ENCODE data around the gene ST6GALNAC5. TPM values are rescaled to one million over a fixed set of nuclear protein-coding genes. Genes with fewer than 3 reads are reported as not detected.

Gene ST6GALNAC5
- total RNA-seq, 3 donors from 2014 or later: not detected

DNA sequence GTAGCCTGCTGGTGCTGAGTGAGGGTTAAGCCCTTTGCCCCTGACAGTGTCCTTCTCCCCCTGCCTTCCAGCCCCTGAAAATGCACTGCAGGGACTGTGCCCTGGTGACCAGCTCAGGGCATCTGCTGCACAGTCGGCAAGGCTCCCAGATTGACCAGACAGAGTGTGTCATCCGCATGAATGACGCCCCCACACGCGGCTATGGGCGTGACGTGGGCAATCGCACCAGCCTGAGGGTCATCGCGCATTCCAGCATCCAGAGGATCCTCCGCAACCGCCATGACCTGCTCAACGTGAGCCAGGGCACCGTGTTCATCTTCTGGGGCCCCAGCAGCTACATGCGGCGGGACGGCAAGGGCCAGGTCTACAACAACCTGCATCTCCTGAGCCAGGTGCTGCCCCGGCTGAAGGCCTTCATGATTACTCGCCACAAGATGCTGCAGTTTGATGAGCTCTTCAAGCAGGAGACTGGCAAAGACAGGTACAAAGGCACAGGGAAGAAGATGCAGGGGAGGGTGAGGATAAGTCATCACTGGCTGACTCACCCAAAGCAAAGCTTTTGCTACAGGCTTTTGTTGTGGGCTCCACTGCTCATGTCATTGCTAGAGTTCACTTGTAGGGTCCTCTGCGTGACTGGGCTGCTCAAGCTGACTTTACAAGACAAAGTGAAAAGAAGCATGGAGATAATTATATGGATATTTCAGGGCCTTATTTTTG, 177.0 kb downstream of the ST6GALNAC5 start:
- ATAC-seq (no peak), DNase-seq (no peak)
- Mint-ChIP-seq H3K4me3 (no peak overlapping the region), H3K36me3 (ENCODE audit: insufficient read depth) (no peaks in the 10 kb centered on the region), H3K9me3 (no peaks in the 10 kb centered on the region), H3K27me3 (ENCODE audit: low read depth) (no peaks in the 10 kb centered on the region), H3K4me1 (ENCODE audit: low read depth) (peaks cover 19% of the 10 kb centered on the region)

DNA sequence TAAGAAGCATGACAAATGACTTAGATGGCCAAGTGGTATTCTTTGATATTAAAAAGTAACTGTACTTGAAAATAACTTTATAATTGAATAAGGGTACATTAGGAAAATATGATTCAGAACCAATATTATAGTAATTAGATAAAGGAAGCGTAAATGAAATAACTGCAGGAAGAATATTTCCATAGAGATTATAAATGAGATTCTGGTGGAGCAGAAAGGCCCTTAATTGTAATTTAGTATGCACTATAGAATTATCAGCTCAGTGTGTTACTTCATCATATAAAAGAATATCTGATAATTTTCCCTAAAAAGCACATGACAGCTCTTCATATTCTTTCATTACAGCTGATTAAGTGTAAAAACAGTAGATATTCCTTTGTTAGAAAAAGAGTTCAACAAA, 180.3 kb downstream of the ST6GALNAC5 start:
- no peaks in the 10 kb centered on the region for H3K36me3 Mint-ChIP-seq (ENCODE audit: insufficient read depth)
- H3K4me3 Mint-ChIP-seq: no peak overlapping the region
- no peaks in the 10 kb centered on the region for H3K27me3 Mint-ChIP-seq (ENCODE audit: low read depth)
- H3K4me1 Mint-ChIP-seq (ENCODE audit: low read depth): peaks cover 19% of the 10 kb centered on the region
- no peak for ATAC-seq
- no peak for DNase-seq
- H3K9me3 Mint-ChIP-seq: no peaks in the 10 kb centered on the region

DNA sequence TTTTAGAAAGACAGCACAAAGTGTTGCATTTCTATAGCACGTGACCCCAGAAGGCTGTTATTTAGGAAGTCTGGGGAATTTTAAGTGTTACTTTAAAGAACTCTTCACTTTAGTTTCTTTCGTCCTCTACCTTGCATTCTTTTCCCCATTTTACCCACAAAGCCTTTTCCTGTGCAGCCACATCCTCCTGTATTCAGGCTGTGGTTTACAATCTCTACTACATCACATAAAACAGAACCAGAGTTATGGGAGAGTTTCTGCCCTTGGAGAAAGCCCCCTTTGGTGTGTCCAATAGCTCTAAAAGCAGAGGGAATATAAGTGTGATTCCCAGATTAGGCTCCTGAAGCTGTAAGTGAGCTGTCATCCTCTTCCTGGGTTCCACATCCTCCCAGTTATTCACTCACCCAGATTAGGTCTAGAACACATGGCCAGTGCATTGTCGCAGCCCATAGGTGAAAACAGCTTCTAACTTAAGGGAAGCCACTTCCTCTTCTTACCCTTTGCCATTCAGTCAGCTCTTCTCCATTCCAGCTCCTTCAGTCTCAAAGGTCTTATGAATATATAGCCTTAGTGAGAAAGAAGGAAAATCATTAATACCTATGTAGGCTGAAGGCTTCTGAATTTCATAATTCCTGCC, 180.8 kb downstream of the ST6GALNAC5 start:
- no peak overlapping the region for H3K4me3 Mint-ChIP-seq

DNA sequence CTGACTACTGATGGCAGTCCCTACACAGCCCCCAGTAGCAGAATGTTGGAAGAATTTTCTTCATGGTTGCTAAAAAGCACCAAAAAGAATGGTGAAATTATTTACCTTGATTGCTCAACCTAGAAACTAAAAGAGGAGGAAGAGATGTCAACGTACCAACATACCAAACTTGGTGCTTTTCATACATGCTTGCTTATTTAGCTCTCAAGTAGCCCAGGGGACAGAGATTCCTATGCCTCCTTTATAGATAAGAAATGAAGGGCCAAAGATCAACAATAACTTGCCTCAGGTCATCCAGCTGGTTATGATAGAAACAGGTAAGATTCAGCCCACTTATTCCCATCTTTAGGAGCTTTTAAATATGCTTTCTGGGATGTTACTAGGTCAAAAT, 181.3 kb downstream of the ST6GALNAC5 start:
- Mint-ChIP-seq H3K27me3 (ENCODE audit: low read depth) (no peaks in the 10 kb centered on the region), H3K36me3 (ENCODE audit: insufficient read depth) (no peaks in the 10 kb centered on the region), H3K4me3 (no peak overlapping the region), H3K4me1 (ENCODE audit: low read depth) (peaks cover 19% of the 10 kb centered on the region), H3K9me3 (no peaks in the 10 kb centered on the region)
- ATAC-seq (no peak), DNase-seq (no peak)

More for the DNA sequence above, 180.8 kb downstream of the ST6GALNAC5 start:
- H3K27me3 Mint-ChIP-seq (ENCODE audit: low read depth): no peaks in the 10 kb centered on the region
- no peaks in the 10 kb centered on the region for H3K36me3 Mint-ChIP-seq (ENCODE audit: insufficient read depth)
- no peak for DNase-seq
- ATAC-seq: no peak
- H3K4me1 Mint-ChIP-seq (ENCODE audit: low read depth): peaks cover 19% of the 10 kb centered on the region
- H3K9me3 Mint-ChIP-seq: no peaks in the 10 kb centered on the region

DNA sequence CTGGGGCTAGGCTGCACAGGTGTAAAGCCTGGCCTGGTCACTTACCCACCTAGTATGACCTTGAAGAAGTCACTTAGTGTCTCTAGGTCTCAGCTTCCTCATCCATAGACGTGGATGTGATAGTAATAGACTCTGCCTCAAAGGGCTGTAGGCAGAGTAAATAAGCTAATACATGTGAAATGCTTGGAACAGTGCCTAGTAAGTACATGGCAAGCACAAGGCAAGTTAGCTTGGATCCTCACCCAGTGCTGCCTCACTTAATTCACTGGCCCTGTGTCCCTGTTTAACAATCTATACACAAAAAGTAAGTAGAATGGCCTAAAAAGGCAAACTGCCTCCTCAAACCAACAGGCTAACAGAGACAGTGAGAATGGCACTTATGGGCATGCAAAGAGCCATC, 184.1 kb downstream of the ST6GALNAC5 start:
- Mint-ChIP-seq H3K27me3 (ENCODE audit: low read depth) (no peaks in the 10 kb centered on the region), H3K4me3 (no peak overlapping the region), H3K36me3 (ENCODE audit: insufficient read depth) (no peaks in the 10 kb centered on the region), H3K9me3 (no peaks in the 10 kb centered on the region), H3K4me1 (ENCODE audit: low read depth) (peaks cover 18% of the 10 kb centered on the region)
- DNase-seq (no peak), ATAC-seq (no peak)

DNA sequence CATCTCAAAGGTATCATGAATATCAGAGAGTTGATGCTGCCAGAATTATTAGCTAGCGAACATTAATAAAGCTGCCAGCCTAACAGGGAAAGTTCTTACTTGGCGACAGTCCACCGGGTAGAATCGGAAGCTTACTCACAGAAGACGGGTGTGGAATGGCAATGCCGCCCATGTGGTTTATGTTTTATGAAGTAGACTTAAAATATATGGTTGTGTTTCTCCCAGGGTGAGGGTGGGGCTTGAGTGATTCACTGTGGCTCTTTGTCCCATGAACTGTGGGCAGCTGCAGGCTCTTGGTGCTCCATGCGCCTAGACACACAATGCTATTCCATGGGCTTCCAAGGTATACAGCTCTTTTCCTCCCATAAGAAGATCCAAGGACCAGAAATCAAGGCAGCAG, 189.2 kb downstream of the ST6GALNAC5 start:
- no peak overlapping the region for H3K4me3 Mint-ChIP-seq
- peaks cover 4% of the 10 kb centered on the region for H3K27me3 Mint-ChIP-seq (ENCODE audit: low read depth)
- H3K4me1 Mint-ChIP-seq (ENCODE audit: low read depth): no peaks in the 10 kb centered on the region
- ATAC-seq (no peak), DNase-seq (no peak)
- no peaks in the 10 kb centered on the region for H3K36me3 Mint-ChIP-seq (ENCODE audit: insufficient read depth)
- no peaks in the 10 kb centered on the region for H3K9me3 Mint-ChIP-seq

DNA sequence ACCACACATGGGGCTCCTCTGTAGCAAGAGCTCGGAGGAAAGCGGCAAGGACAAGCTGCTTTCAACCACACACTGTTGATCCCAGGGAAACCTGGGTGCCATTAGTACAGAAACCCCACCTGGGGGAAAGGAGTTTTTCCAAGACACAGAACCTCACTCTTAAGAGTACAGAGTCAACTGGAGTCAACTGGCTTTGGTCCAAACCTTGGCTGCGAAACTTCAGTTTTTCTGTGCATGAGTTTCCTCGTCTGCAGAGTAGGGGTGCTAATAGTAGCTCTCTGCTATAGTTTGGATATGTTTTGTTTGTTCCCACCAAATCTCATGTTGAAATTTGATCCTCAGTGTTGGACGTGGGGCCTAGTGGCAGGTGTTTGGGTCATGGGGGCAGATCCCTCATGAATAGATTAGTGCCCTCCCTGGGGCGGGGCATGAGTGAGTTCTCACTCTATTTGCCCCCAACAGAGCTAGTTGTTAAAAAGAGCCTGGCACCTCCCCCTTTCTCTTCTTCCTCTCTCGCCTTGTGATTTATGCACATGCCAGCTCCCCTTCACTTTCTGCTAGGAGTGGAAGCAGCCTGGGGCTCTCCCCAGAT, 190.8 kb downstream of the ST6GALNAC5 start:
- H3K9me3 Mint-ChIP-seq: no peaks in the 10 kb centered on the region
- ATAC-seq: no peak
- H3K4me3 Mint-ChIP-seq: no peak overlapping the region
- DNase-seq: no peak
- peaks cover 4% of the 10 kb centered on the region for H3K27me3 Mint-ChIP-seq (ENCODE audit: low read depth)
- no peaks in the 10 kb centered on the region for H3K4me1 Mint-ChIP-seq (ENCODE audit: low read depth)
- H3K36me3 Mint-ChIP-seq (ENCODE audit: insufficient read depth): no peaks in the 10 kb centered on the region

DNA sequence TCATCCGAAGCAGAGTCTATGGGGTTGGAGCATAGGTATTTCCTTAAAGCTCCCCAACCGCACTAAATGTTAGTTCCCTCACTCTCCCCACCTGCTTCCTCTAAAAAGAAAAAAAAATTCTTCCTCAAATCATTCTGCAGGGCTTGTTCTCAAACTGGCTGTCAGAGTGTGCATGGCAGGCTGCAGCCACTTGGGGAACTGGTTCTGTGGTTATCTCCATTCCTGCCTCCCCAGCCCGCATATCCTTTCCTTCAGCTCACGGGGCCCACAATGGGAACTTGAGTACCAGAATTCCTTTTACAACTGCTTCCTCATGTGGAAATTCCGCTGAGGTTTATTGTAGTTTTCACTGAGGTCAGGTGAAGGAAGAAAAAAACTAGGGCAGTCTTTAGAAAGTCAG, 192.7 kb downstream of the ST6GALNAC5 start:
- no peaks in the 10 kb centered on the region for H3K36me3 Mint-ChIP-seq (ENCODE audit: insufficient read depth)
- no peaks in the 10 kb centered on the region for H3K4me1 Mint-ChIP-seq (ENCODE audit: low read depth)
- no peak overlapping the region for H3K4me3 Mint-ChIP-seq
- ATAC-seq (no peak), DNase-seq (no peak)
- H3K27me3 Mint-ChIP-seq (ENCODE audit: low read depth): peaks cover 4% of the 10 kb centered on the region
- H3K9me3 Mint-ChIP-seq: no peaks in the 10 kb centered on the region

DNA sequence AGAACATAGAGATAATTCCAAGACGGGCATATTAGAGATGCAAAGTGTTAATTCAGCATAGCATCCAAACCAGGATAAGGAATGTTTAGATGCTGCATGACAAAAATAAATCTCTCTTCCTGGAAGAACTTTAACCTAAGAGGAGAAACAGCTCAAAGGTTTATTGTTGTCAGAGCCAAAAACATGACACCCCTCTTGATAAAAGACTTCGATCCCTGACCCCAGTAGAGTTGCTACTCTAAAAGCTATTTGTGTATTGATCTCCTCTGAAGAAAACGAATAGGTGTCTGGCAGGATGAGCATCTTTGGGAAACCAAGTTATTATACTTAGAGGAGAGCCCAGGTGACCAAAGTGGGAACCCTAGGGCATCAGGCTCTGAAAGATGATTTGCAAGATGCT, 193.9 kb downstream of the ST6GALNAC5 start:
- no peaks in the 10 kb centered on the region for H3K4me1 Mint-ChIP-seq (ENCODE audit: low read depth)
- no peaks in the 10 kb centered on the region for H3K36me3 Mint-ChIP-seq (ENCODE audit: insufficient read depth)
- ATAC-seq (no peak), DNase-seq (no peak)
- peaks cover 2% of the 10 kb centered on the region for H3K9me3 Mint-ChIP-seq
- peaks cover 4% of the 10 kb centered on the region for H3K27me3 Mint-ChIP-seq (ENCODE audit: low read depth)
- H3K4me3 Mint-ChIP-seq: no peak overlapping the region

DNA sequence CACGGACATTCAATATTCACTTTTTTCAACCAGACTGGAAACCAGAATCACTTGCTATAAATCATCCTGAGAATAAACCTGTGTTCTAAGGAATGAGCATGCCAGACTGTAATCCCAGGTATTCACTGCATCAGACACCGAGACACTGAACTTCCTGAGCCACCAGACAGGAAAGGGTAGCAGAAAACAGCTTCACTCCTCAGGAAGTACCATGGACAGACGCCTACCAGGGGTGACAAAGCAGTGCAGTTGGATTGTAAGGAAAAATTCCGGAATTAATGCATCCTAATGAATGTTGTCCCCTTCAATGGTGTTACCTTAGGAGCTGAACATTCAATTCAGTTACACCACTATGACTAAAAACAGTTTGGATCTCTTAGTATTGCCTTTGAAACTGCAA, 195.8 kb downstream of the ST6GALNAC5 start:
- Mint-ChIP-seq H3K4me3 (no peak overlapping the region), H3K4me1 (ENCODE audit: low read depth) (no peaks in the 10 kb centered on the region), H3K27me3 (ENCODE audit: low read depth) (peaks cover 9% of the 10 kb centered on the region), H3K9me3 (peaks cover 2% of the 10 kb centered on the region), H3K36me3 (ENCODE audit: insufficient read depth) (no peaks in the 10 kb centered on the region)
- no peak for DNase-seq
- no peak for ATAC-seq

DNA sequence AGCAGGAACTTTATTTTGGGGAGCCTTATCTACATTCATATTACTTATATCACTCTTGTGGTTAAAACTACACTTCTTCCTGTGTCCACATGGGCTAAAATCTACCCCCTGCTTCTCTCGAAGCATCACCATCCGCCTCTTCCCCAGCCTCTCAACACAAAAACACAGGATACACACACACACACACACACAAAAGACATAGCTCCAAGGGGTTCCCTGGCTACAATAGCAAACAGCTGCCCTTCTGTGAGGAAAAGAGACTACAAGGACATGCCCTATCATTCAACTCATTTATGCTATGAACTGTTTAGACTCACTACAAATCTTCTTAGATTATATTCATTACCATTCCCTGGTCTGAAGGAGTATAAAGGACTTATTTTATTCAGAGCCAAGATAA, 197.0 kb downstream of the ST6GALNAC5 start:
- H3K27me3 Mint-ChIP-seq (ENCODE audit: low read depth): peaks cover 9% of the 10 kb centered on the region
- no peak overlapping the region for H3K4me3 Mint-ChIP-seq
- H3K9me3 Mint-ChIP-seq: peaks cover 2% of the 10 kb centered on the region
- no peaks in the 10 kb centered on the region for H3K4me1 Mint-ChIP-seq (ENCODE audit: low read depth)
- ATAC-seq (no peak), DNase-seq (no peak)
- no peaks in the 10 kb centered on the region for H3K36me3 Mint-ChIP-seq (ENCODE audit: insufficient read depth)

DNA sequence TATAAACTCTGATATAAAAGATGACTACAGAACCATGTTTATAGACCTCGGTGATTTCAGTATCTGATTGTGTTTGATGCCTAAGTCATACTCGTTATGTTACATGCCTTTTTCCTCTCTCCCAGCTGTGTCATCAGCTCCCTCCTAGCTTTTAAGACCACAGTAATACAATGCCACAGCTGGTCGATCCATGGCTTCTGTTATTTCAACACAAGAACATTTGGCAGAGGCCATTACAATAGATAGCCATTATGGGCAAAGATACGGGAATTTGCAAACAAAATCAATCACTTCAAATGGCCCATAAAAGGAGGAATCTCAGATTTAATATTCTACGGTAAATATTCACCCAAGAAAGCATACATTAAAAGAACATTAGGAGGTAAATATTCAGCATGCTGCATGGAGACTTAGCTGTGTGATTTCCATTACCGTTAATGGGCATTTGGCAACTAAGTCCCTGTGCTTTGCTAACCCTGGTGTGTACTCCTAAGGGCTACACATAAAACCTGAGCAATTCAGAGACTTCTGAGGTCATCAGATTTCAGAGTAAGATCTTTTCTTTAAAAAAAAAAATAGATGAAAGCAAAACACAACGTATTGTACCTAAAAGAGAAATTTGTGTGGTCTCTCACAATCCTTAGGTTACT, 198.5 kb downstream of the ST6GALNAC5 start:
- Mint-ChIP-seq H3K4me3 (no peak overlapping the region), H3K27me3 (ENCODE audit: low read depth) (peaks cover 5% of the 10 kb centered on the region), H3K36me3 (ENCODE audit: insufficient read depth) (no peaks in the 10 kb centered on the region), H3K4me1 (ENCODE audit: low read depth) (no peaks in the 10 kb centered on the region), H3K9me3 (peaks cover 2% of the 10 kb centered on the region)
- ATAC-seq (no peak), DNase-seq (no peak)

DNA sequence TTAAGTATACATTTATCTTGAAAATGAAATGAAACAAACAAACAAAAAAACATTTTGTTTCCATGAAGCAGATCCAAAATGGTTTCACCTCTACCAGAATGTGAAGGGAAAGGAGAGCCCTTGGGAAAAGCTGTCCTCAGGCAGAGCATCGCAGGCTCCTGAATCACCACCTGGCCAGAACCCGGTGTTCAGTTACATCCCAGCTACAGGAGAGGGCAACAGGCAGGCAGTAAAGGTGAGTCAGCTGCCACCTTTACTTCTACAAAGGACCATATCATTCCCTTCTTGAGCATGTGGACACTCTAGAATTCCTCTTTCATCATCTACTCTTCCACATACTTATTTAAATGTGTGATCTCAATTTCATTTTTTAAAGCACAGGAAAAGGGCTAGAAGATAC, 200.7 kb downstream of the ST6GALNAC5 start:
- no peak for DNase-seq
- Mint-ChIP-seq H3K4me1 (ENCODE audit: low read depth) (no peaks in the 10 kb centered on the region), H3K9me3 (peaks cover 2% of the 10 kb centered on the region), H3K27me3 (ENCODE audit: low read depth) (peaks cover 5% of the 10 kb centered on the region), H3K4me3 (no peak overlapping the region), H3K36me3 (ENCODE audit: insufficient read depth) (no peaks in the 10 kb centered on the region)
- no peak for ATAC-seq

DNA sequence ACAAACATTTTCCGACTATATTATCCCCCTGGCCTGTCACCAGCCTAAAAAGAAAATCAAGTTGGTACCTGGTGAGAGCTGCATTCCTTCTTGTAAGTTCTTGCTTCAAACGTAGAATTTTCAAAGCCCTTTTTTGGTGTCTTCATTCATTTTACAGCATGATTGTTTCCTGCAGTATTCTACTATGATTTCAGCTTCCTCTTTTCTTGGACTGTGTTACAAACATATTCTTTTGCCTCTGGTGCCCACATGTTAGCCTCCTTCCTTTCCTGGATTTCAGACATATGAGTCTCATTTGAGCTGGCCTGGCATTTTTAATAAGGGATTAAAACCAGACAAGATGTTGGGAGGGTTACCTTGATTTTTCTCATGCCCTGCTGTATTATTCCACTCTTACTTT, 209.5 kb downstream of the ST6GALNAC5 start:
- no peak for DNase-seq
- no peaks in the 10 kb centered on the region for H3K4me1 Mint-ChIP-seq (ENCODE audit: low read depth)
- no peak overlapping the region for H3K4me3 Mint-ChIP-seq
- no peaks in the 10 kb centered on the region for H3K36me3 Mint-ChIP-seq (ENCODE audit: insufficient read depth)
- H3K9me3 Mint-ChIP-seq: no peaks in the 10 kb centered on the region
- no peak for ATAC-seq
- H3K27me3 Mint-ChIP-seq (ENCODE audit: low read depth): peaks cover 11% of the 10 kb centered on the region

DNA sequence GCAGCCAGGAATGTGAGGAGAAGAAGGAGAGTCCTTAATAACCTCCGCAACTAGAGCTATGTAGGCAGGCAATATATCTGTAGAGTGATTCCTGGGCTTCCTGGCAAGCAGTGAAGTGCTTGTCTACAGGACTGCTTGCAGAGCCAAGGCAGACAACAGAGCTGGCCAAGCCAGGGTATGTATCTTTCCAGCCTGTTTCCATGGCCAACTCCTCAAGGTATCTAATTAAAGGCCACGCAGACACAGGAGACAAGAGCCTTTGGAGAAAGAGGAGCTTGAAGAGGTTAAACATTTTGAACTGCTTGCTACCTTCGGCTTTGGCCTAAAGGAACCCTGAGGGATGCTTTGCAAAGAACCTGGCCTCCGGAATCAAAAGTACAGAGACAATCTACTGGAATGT, 214.6 kb downstream of the ST6GALNAC5 start:
- H3K36me3 Mint-ChIP-seq (ENCODE audit: insufficient read depth): no peaks in the 10 kb centered on the region
- DNase-seq (no peak), ATAC-seq (no peak)
- H3K4me3 Mint-ChIP-seq: no peak overlapping the region
- peaks cover 5% of the 10 kb centered on the region for H3K27me3 Mint-ChIP-seq (ENCODE audit: low read depth)
- H3K4me1 Mint-ChIP-seq (ENCODE audit: low read depth): no peaks in the 10 kb centered on the region
- H3K9me3 Mint-ChIP-seq: no peaks in the 10 kb centered on the region
